Stimulated activated CD8-positive, alpha-beta memory T cell treated with anti-CD3 and anti-CD28 coated beads, Interleukin-4, amount 100 ng/mL, for 24 hours (primary cell): ENCODE results near the gene DPYSL4.
"Not testable (repeated sequence)": the region's sequence is repeated elsewhere in the genome, so short reads cannot be mapped to it uniquely, and the experiment has no call there.

Experiments
- DNase-seq: peaks from one replicate; pipeline ENCODE4 v3.0.0-alpha.2; 2020; ENCODE audit warnings: low read depth

Gene DPYSL4

DNA sequence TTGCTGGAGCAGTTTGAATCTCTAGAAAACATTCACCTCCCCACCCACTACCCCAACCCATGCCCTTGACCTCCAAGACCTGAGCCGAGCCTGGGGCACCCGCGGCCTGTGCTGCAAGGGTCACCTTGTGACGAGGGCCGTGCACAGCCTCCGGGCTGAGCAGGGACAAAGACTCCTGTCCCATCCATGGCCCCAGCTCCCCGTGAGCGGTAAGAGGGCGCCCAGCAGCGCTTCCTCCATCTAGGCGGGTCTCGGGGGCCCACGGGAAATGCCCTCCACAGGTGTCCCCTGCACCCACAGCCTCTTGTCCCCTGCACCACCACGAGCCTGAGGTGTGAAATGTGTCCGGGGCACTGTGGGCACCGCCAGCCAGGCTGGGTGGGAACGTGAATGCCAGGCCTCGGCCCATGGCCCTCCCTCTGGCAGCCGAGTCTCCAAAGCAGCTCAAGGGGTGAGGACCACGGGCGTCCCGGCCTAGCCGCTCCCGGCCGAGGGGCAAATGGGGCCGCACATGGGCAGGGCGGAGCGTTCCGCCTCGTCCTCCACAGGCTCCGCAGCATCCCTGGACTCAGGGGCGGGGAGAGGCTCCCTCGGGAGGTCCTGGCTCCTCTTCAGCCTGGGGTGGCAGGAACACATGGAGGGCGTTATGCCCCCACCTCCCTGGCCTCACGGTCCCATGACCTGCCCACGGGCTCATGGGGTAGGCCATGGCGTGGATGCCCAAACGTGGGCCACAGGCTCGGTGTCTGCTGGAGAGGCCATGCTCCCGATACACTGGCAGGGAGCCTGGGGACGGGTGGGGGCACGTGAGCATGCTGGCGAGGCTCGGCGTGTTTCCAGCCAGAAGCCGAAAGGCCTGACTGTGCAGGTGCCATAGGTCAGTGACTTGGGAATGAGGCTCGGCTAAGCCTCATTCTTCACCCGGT, 21.1 kb downstream of the DPYSL4 start:
- no peak for DNase-seq

DNA sequence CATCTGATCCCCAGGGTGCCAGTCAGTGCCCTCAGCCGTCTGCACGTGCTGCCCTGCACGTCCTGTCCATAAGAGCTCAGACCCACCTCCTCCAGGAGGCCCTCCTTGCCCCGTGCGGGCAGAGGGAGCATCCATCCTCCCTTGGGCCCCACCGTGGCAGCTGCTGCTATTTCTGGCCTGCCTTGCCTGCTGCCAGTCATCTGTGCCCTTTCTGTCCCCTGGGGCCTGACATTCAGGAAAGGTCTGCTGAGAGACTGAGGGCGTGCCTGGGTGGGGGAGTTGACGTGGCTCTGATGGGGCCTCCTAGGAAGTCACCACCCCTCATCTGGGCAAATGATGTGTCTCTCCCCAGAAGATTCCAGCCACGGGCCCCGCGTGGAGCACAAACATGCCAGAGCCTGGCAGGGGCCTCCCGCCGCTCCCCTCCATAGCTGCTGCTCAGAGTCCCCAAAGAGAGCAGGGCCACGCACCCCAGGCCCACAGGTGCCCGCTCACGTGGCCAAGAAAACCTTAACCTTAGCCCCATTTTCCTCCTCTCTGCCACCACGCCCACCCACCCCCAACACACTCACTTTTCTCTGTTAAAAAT, 21.8 kb downstream of the DPYSL4 start:
- no peak for DNase-seq

DNA sequence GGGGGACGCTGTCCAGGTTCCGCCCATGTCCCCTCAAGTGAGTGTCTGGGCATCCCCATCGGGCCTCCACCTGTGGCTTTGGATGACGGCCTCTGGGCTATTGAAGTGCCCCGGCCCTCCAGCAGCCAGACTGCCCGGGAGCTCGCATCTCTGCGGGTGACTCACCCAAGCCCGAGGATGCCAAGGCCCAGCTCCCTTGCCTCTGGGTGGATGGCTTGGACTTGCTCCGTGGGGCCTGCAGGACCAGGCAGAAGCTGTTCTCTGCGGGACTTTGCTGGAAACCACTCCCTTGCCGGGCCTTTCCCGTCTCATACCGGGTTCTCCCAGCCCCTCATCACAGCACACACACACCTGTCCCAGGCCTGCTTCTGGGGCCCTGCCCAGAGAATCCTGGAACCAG, 22.4 kb downstream of the DPYSL4 start:
- no peak for DNase-seq

DNA sequence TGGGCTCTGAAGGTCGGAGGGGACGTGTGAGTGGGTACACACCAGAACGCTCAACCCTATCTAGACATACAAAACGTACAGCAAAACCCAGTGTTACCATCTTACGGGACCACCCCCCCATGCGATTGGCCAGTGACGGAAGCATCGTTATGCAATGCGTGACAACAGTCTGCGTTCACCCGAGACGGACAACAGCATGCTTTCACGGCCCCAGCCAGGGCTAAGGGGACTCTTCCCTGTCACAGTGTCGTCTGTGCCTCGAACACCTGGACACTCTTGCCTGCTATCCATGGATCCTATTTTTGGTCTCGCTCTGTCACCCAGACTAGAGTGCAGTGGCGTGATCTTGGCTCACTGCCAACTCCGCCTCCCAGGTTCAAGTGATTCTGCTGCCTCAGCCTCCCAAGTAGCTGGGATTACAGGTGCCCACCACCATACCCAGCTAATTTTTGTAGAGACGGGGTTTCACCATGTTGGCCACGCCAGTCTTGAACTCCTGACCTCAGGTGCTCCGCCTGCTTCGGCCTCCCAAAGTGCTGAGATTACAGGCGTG, 23.3 kb downstream of the DPYSL4 start:
- no peak for DNase-seq

DNA sequence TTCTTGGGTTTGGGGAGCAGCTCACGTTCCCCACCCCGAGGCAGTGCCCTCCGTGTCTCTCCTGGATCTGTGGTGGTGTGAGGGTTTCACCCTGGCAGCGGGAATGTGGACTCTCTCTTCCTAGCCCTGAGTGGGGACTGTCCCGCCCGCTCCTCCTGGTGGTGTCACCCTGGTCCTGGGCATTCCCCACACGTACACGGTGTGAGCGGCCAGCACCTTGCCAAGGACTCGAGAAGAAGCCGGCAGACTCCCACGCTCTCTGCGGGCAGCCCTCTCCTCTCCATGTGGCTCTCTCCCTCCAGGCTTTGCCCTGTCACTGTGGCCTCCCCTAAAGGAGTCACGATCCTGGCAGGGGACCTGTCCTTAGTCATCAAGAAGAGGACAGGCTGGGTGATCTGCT, 24.0 kb downstream of the DPYSL4 start:
- DNase-seq, result no peak

DNA sequence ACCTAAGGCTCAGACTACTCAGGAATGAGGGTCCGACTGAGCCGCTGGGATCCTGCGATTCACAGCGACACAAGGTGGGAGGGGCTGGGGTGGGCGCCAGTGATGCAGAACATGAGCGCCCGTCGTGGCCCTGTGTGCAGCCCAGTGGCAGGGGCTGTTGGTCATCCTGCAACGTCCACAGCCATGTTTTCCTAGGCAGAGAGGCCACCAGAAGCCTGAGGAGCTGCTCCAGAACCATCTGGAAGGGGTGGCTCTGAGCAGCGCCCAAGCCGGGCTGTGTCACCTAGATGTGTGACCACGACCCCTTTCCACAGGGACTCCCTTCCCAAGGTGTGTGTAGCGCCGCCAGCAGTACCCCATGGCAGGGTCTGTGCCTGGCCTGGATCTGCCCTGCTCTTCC, 24.5 kb downstream of the DPYSL4 start:
- no peak for DNase-seq

DNA sequence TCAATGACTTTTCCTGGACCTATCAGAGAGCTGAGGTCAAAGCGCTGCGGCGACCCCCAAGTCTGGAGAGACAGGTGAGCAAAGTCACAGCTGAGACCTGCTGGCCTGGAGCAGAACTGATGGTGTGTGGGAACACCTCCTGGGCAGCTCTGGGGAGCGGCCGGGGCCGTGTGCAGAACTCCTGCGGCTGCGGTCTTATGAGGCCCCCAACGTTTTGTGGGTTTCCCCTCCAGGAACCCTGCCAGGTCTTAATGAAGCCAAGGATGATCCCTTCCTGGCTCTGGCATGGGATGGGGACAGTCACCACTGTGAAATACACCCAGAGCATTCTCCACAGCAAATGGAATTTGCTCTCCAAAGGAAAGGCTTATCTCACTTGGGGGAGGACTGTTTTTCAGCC, 26.1 kb downstream of the DPYSL4 start:
- no peak for DNase-seq

DNA sequence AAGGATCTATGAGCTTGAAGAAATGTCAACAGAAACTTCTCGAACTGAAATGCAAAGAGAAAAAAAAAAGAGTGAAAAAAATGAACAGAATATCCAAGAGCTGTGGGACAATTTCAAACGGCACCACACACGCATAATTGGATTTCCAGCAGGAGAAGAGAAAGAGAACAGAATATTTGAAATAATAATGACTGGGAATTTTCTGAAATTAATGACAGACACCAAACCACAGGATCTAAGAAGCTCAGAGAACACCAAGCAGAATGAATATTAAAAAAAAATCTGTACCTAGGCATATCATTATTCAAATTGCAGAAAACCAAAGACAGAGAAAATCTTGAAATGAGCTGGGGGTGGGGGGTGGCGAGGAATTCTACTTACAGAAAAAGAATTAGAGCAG, 27.2 kb downstream of the DPYSL4 start:
- DNase-seq, result no peak

DNA sequence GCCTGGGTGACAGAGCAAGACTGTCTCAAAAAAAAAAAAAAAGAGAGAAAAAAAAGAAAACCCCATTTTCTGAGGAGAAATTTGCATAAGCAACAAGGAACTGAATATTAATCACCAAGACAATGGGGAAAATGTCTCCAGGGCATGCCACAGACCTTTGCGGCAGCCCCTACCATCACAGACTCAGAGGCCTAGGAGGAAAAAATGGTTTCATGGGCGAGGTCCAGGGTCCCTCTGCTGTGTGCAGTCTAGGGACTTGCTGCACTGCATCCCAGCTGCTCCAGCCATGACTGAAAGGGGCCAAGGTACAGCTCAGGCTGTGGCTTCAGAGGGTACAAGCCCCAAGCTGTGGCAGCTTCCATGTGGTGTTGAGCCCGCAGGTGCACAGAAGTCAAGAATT, 29.7 kb downstream of the DPYSL4 start:
- not testable (repeated sequence) for DNase-seq

DNA sequence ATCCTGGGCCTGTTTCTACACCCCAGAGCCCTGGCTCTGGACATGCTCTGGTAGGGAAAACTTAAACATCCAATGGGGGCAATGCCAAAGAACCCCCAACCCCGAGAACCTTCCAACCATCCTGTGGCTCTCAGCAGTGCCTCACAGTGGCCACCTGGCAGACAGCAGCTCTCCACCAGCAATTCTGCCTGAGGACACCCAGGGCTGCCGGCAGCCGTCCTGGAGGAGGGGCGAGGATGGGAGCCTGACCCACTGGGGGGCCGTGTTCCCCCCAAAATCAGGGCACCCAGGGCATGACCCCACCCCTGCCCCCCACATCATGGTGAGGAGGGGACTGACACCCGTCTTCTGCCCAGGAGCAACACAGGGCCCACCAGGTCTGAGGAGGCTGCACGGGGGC, 32.7 kb downstream of the DPYSL4 start:
- no peak for DNase-seq

DNA sequence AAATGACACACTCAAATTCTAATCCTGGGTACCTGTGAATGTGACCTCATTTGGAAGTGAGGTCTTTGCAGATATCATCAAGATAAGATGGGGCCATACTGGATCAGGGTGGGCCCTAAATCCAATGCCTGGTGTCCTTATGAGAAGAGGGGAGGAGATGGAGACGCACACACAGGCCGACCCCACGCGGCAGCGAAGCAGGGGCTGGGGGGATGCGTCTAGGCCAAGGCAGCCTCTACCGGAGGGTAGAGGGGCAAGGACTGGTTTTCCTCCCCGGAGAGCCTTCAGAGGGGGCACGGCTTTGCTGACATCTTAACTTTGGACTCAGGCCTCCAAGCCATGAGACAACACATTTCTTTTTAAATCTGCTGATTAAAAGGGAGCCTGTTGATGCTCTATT, 33.3 kb downstream of the DPYSL4 start:
- DNase-seq, result no peak

DNA sequence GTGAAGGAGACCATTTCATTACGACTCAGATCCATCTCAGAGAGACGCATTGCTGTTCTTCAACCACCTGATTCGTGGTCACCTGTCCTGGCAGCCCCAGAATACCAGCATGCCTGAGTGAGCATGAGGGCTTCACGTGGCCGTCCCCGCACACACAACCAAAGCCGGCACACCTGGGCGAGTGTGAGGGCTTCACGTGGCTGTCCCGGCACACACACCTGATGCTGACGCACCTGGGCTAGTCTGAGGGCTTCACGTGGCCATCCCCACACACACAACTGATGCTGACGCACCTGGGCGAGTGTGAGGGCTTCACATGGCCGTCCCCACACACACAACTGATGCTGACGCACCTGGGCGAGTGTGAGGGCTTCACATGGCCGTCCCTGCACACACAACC, 34.2 kb downstream of the DPYSL4 start:
- DNase-seq, result not testable (repeated sequence)

DNA sequence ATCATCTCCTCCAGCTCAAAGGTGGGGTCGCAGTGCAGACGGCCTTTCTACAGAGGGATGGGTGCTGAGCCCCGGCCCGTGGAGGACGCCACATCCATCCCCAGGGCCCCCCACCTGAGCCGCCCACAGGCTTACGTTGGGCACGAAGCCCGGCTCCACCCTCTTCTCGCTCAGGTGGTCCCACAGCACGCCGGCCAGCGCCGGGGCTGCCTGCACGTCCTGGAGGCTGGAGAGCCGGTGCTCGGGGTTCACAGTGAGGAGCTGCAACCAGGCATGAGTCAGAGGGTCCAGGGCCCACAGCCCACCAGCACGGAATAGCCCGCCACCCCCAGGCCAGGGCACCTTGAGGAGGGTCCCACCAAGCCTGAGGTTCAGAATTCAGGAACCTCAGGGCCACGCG, 36.0 kb downstream of the DPYSL4 start:
- DNase-seq, result no peak

DNA sequence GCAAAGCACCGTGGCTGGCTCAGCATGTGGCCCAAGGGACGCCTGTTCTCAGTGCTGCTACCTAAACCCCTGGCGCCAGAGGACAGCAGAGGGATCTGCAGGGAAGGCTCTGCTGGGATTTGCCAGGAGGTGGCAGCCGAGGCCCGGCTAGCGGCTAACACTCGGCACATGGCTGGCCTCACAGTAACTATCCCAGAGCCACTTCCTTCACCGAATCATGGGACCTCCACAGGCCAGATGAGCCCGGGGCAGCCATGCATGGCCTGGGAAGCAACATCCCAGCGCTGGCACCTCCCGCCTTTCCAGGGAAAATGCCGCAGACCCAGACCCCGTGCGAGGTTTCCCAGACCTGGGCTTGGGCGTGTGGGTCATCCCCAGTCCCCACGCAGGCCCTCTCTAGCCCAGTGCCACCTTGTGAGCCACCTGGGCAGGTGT, 36.4 kb downstream of the DPYSL4 start:
- peak; percentile 40 for DNase-seq

DNA sequence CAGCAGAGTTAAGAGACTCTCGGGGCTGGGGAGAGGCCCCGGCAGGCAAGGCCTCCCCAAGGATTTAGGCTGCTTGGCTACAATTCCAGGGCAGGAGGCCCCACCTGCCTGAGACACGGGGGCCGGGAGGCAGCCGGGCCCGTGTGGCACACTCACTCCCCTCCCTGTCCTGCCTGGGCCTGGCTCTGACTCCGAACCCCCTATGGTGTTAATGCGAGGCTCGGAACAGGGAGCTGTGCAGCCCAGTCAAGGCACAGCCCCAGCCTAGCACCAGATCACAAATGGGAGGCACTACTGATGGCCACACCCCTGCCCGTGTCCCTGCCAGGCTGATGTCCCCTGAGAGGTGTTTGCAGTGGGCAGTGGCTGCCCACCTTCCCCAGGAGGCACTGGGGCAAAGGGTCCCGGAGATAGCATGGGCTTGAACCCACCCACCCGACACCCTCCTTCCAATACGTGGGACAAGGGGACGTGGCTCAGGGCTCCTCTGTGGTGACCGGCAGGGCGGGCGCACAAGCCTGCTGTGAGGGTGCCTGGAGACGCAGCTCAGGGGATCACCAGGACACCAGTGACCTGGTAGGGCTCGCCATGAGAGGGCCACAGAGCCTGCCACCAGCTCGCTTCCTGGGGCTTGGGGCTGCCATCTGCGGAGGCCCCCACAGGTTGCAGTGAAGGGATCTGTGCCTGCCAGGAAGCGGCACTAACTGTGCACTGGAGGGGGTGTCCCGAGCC, 37.0 kb downstream of the DPYSL4 start:
- DNase-seq, result no peak

DNA sequence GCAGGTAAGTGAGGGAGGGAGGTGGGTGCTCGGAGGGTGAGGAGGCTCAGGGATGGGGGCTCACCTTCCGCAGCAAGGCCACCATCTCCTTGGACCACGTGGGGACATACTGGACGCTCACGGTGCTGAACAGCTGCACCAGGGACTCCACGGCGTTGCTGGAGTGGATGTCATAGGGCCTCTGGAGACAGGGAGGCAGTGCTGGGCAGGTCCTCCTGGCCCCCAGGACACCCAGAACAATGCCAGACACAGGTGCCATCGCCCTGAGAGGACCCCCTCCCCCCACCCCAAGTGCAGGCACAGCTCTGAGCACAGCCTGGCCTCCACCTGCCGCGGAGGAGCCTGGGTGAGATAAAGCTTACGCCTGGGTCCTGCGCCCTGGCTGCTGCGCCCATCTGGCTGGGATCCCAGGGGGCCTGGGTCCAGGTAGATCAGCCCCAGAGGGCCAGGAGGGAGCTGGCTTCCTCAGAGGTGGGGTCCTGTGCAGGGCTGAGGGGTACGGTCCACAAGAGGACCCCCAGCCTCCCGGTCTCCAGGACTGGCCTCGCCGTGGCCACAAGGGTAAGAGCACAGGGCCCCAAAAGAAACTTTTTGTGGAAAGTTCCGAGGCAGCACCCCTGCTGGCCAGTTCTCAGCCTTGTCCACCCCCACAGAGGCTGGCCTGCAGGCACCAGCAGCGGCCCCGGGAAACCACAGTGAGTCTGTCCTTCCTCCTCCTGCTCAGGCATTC, 37.8 kb downstream of the DPYSL4 start:
- no peak for DNase-seq

DNA sequence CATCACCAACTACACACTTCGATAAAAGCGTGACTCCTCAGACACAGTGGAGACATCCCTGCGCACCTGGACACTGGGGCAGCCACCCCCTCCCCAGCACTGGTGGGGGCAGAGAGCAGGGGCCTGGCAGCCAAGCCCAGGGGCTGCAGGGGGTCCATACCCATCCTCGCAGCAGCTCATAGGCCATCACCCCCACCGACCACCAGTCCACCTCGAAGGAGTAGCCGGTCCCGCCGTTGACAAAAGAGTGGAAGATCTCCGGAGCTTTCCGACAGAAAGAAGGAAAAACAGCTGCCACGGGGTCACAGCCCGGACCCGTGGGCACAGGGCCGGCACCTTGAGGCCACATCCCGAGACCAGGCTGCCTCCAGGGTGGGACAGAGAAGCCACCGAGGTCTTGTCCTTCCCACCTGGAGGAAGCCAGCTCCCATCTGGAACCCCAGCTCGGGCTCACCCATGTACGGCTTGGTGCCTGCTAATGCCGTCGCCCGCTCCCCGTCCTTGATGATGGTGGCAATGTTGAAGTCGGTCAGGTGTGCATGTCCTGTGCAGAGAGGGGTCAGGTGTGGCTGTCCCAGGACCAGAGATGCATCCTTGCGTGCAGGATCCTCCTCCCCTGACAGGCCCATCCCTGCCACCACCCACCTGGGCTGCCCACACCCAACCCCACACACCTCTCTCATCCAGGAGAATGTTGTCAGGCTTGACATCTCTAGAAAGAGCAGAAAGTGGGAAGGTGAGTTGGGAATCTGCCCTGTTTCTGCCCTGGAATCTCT, 38.5 kb downstream of the DPYSL4 start:
- no peak for DNase-seq

DNA sequence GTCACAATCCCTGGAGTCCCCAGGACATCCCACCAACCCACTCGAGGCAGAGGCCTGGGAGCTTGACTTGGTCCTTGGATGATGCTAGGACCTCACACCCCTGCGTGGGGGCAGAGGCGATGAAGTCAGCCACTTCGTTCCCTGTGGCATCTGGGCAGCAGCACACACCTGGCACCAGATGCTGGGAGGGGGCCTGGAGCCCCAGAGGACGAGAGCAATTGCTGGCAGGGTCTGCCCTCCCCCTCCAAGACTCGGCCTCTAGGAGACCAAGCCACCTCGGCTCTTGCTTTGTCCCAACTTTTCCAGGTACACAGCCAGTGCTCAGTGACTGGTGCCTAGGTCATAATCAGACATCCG, 39.1 kb downstream of the DPYSL4 start:
- no peak for DNase-seq

DNA sequence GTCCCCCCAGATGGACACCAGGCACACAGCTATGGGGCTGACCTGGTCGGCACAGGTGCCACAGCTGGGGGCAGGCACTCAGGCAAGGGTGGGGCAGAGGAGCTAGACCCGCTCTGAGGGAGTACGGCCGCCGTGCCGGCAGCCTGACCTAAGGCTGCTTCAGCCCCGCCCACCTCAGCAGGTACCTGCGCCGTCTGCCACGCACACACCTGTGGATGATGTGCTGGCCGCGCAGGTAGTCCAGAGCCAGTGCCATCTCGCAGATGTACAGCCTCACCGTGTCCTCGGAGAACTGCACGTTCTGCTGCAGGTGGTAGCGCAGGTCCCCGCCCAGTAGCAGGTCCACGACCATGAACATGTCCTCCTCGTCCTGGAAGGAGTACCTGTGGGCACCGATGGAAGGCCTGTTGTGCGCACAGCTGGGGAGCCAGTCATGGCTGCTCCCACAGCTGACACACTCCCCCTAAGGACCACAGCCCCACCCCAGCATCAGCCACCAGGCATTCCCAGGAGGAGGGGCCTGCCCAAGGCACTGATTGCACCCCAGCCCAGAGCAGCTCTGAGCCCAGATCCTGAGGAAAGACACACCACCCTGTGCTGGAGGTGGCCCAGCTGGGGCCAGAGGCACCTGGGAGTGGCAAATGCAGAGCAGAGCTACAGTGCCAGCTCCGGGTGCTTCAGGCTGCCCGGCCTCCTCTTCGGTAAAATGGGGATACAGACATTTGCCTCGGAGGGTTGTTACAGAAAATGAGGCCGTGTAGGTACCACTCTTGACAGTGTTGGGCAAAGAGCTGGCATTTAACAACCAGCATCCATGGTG, 40.0 kb downstream of the DPYSL4 start:
- DNase-seq, result no peak

DNA sequence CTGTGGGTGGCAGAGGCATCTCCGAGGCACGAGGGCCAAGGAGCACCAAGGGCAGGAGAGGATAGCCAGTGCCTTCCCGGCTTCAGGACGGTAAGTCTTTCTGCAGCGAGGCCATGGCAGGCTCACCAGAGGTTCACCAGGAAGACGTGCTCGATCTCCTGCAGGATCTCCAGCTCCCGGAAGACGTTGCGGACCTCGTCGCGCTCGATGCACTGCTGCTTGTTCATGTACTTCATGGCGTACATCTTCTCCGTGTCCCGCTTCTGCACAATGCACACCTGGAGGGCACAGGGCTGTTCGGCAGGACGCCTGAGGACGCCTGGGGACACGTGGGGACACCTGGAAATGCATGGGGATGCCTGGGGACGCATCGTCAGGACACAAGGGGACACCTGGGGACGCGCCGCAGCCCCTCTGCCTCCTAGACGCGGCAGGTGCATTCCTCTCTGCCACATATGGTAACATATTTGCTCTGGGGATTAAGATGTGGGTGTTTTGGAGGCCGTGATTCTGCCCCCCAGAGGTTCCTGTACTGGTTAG, 41.2 kb downstream of the DPYSL4 start:
- DNase-seq, result no peak
